Heart left ventricle (tissue), 13 donors: ENCODE results near the gene SRD5A3.
A peak's percentile ranks its signal among the peaks of the same experiment; 100 is the strongest.

ENCODE experiments used
- POLR2A ChIP-seq, 2 donors: fragments of 450-650 bp; IDR thresholded peaks; one replicate each; pipeline ENCODE4 v1.6.1; 2017; ENCODE audit warnings: antibody characterized with exemption in 2 of 2, mild to moderate bottlenecking in 2 of 2, moderate library complexity in 2 of 2
- TF ChIP-seq, protein P1 (sequence below), 12 donors: fragments of 200-600 bp; sonication (generic) in 4 of 12; IDR thresholded peaks; one replicate each; pipeline versions ENCODE4 v1.5.0 to v1.8.0; 2018 to 2022; ENCODE audit warnings: antibody characterized with exemption in 12 of 12, mild to moderate bottlenecking in 5 of 12
- donor health status: ischemic (EF 13 %, LVEDD 7.1; RV severe dilation, severe dysfunction).
- donor health status: DM: no; HTN: yes; CAD: no.
- donor health status: DM: no; HTN: no; CAD: no.
- donor health status: ischemic (EF 25% LVEDD 6.9; RV normal size, moderate dysfunction).
- donor health status: ischemic (EF 25% LVEDD 5.7; RV mildly dilated, moderate dysfunction).
- donor health status: ischemic (EF 35%, LVEDD 5.7; RV mildly dilated, moderate dysfunction).
- donor health status: nonischemic (EF 11% LVEDD 7.7; RV severe dilation, severe dysfunction).
- donor health status: DM: yes; HTN: yes; CAD: no.
- donor health status: PGD.
- donor health status: ischemic (EF 29% LVEDD 5.4; RV normal size, mild dysfunction).
- donor health status: nonischemic (EF 23%, LVEDD 6.1; RV moderate dilation, normal function).

DNA sequence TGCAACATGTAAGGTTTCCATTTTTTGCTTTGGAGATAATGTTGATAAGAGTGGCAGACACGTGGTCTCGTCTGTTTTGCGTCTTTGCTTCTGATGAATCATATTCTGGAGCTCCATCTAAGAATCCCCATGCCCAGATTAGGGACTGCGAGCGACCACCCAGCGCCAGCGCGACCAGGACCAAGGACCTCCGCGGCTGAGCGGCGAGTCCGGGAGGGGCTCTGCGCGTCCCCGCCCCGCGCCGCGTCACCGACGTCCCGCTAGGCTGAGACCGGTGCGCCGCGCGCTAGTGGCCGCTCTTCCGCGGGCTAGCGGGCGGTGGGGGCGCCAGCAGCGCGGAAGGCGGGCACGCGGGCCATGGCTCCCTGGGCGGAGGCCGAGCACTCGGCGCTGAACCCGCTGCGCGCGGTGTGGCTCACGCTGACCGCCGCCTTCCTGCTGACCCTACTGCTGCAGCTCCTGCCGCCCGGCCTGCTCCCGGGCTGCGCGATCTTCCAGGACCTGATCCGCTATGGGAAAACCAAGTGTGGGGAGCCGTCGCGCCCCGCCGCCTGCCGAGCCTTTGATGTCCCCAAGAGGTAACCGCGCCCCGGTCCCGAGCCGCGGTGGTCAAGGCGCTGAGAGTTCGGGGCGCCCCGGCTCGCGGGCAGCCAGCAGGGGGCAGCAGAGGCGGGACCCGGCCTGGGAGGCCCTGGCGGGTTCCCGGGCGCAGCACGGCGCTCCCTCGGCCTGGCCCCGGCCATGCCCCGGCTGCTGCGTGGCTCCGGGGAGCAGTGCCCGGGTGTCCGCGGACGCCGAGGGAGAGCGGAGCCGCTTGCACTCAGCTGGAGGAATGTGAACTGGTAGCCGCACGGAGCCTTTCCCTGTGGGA is at the start of gene SRD5A3:
- TF ChIP-seq, protein P1, sequence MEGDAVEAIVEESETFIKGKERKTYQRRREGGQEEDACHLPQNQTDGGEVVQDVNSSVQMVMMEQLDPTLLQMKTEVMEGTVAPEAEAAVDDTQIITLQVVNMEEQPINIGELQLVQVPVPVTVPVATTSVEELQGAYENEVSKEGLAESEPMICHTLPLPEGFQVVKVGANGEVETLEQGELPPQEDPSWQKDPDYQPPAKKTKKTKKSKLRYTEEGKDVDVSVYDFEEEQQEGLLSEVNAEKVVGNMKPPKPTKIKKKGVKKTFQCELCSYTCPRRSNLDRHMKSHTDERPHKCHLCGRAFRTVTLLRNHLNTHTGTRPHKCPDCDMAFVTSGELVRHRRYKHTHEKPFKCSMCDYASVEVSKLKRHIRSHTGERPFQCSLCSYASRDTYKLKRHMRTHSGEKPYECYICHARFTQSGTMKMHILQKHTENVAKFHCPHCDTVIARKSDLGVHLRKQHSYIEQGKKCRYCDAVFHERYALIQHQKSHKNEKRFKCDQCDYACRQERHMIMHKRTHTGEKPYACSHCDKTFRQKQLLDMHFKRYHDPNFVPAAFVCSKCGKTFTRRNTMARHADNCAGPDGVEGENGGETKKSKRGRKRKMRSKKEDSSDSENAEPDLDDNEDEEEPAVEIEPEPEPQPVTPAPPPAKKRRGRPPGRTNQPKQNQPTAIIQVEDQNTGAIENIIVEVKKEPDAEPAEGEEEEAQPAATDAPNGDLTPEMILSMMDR (IDR thresholded peaks at IDR 0.05) = peak; percentile 90 to 99 (median 98)
- TF ChIP-seq POLR2A (IDR thresholded peaks at IDR 0.05) = peak in 1 of 2 donors; percentile 72
